ENCODE data around the gene PSMD4.

GRCh38 chr1:151284013-151284577 is 29.6 kb downstream of the PSMD4 start:
- TF ChIP-seq, protein P1, sequence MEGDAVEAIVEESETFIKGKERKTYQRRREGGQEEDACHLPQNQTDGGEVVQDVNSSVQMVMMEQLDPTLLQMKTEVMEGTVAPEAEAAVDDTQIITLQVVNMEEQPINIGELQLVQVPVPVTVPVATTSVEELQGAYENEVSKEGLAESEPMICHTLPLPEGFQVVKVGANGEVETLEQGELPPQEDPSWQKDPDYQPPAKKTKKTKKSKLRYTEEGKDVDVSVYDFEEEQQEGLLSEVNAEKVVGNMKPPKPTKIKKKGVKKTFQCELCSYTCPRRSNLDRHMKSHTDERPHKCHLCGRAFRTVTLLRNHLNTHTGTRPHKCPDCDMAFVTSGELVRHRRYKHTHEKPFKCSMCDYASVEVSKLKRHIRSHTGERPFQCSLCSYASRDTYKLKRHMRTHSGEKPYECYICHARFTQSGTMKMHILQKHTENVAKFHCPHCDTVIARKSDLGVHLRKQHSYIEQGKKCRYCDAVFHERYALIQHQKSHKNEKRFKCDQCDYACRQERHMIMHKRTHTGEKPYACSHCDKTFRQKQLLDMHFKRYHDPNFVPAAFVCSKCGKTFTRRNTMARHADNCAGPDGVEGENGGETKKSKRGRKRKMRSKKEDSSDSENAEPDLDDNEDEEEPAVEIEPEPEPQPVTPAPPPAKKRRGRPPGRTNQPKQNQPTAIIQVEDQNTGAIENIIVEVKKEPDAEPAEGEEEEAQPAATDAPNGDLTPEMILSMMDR (optimal IDR thresholded peaks at IDR 0.05 in 1 of 3, IDR thresholded peaks at IDR 0.05 in 1 of 3, conservative IDR thresholded peaks at IDR 0.05 in 1 of 3; ENCODE audit: extremely low read depth in 1 of 3, insufficient read depth in 2 of 3, low read length in 3 of 3): no peak
- no peak for TF ChIP-seq EZH2 (IDR thresholded peaks at IDR 0.05; ENCODE audit: low read length)
